CD14-positive monocyte (primary cell): ENCODE measurements around the gene GRPR. TPM values are rescaled to one million over a fixed set of nuclear protein-coding genes. Genes with fewer than 3 reads are reported as not detected.

ENCODE experiments used
- DNase-seq, 3 donors: peaks; one replicate each; pipeline ENCODE4 v3.0.0-alpha.2; 2011 to 2022
- H2AFZ ChIP-seq: 2 replicates; pipeline ENCODE4 v1.6.0; 2012; ENCODE audit warnings: mild to moderate bottlenecking, low read depth, low read length, inconsistent platforms; ENCODE audit not compliant: insufficient read depth, poor library complexity, severe bottlenecking
- H3K27ac ChIP-seq, 2 donors: 1 replicate in 1 of 2; 2 replicates in 1 of 2; pipeline ENCODE4 v1.5.1; 2012 to 2013; ENCODE audit warnings: low read length in 2 of 2, control low read depth in 1 of 2, inconsistent platforms in 1 of 2, low read depth in 1 of 2, mild to moderate bottlenecking in 1 of 2
- H3K27me3 ChIP-seq, 2 donors: one replicate each; pipeline versions ENCODE4 v1.6.0 to v1.6.1; 2011 to 2013; ENCODE audit warnings: low read length in 2 of 2; ENCODE audit not compliant: control insufficient read depth in 2 of 2, insufficient read depth in 2 of 2
- H3K36me3 ChIP-seq, 2 donors: replicated peaks in 1 of 2; 1 replicate in 1 of 2; 2 replicates in 1 of 2; pipeline versions ENCODE4 v1.5.1 to v1.6.1; 2012 to 2013; ENCODE audit warnings: low read length in 2 of 2, control low read depth in 1 of 2, inconsistent platforms in 1 of 2, mild to moderate bottlenecking in 1 of 2; ENCODE audit not compliant: insufficient read depth in 2 of 2, control insufficient read depth in 1 of 2
- H3K4me1 ChIP-seq, 2 donors: 1 replicate in 1 of 2; 2 replicates in 1 of 2; pipeline versions ENCODE4 v1.5.1 to v1.6.1; 2012 to 2013; ENCODE audit warnings: low read length in 2 of 2, control low read depth in 1 of 2, inconsistent platforms in 1 of 2, mild to moderate bottlenecking in 1 of 2, moderate library complexity in 1 of 2; ENCODE audit not compliant: insufficient read depth in 2 of 2, control insufficient read depth in 1 of 2
- H3K4me2 ChIP-seq: replicated peaks from 2 replicates; pipeline ENCODE3; 2012; ENCODE audit warnings: low read length, moderate library complexity, mild to moderate bottlenecking; ENCODE audit not compliant: poor library complexity, severe bottlenecking; ENCODE audit errors: extremely low read depth
- H3K4me3 ChIP-seq, 3 experiments: fragments of 200-600 bp in 1 of 3; sonication (generic) in 1 of 3; replicated peaks in 1 of 3; 1 replicate in 2 of 3; 2 replicates in 1 of 3; pipeline ENCODE4 v1.5.1; 2011 to 2013; ENCODE audit warnings: low read length in 3 of 3, mild to moderate bottlenecking in 3 of 3, control low read depth in 2 of 3, low read depth in 2 of 3, inconsistent platforms in 1 of 3, moderate library complexity in 1 of 3
- H3K79me2 ChIP-seq: 2 replicates; pipeline ENCODE4 v1.6.0; 2012; ENCODE audit warnings: mild to moderate bottlenecking, control low read depth, inconsistent platforms, low read length, moderate library complexity; ENCODE audit not compliant: insufficient read depth
- H3K9ac ChIP-seq: 2 replicates; pipeline ENCODE4 v1.6.0; 2017; ENCODE audit warnings: low read length, mild to moderate bottlenecking; ENCODE audit not compliant: insufficient read depth, poor library complexity, severe bottlenecking
- H3K9me3 ChIP-seq, 2 donors: replicated peaks in 1 of 2; 1 replicate in 1 of 2; 2 replicates in 1 of 2; pipeline versions ENCODE4 v1.5.1 to v1.6.1; 2012 to 2013; ENCODE audit warnings: low read length in 2 of 2, control low read depth in 1 of 2; ENCODE audit not compliant: control insufficient read depth in 1 of 2, insufficient read depth in 1 of 2
- H4K20me1 ChIP-seq: 2 replicates; pipeline ENCODE4 v1.6.0; 2012; ENCODE audit warnings: mild to moderate bottlenecking, low read length, control low read depth, moderate library complexity; ENCODE audit not compliant: insufficient read depth
- H3K27ac Mint-ChIP-seq, 7 donors: one replicate each; pipeline ENCODE4 v1.8.0; 2020; ENCODE audit warnings: mild to moderate bottlenecking in 7 of 7, mixed read lengths in 7 of 7, moderate library complexity in 6 of 7, inconsistent platforms in 2 of 7
- H3K27me3 Mint-ChIP-seq, 3 donors: one replicate each; pipeline ENCODE4 v1.8.0; 2021 to 2022; ENCODE audit warnings: low read depth in 3 of 3, mild to moderate bottlenecking in 3 of 3, mixed read lengths in 3 of 3, moderate library complexity in 3 of 3, inconsistent platforms in 1 of 3
- H3K36me3 Mint-ChIP-seq, 2 donors: one replicate each; pipeline ENCODE4 v1.8.0; 2020; ENCODE audit warnings: mixed read lengths in 2 of 2, inconsistent platforms in 1 of 2, mild to moderate bottlenecking in 1 of 2
- H3K4me1 Mint-ChIP-seq: one replicate; pipeline ENCODE4 v1.8.0; 2020; ENCODE audit warnings: mild to moderate bottlenecking, mixed read lengths
- H3K4me3 Mint-ChIP-seq, 2 donors: one replicate each; pipeline ENCODE4 v1.8.0; 2020; ENCODE audit warnings: mild to moderate bottlenecking in 2 of 2, mixed read lengths in 2 of 2, moderate library complexity in 1 of 2
- H3K9me3 Mint-ChIP-seq, 7 donors: one replicate each; pipeline ENCODE4 v1.8.0; 2020 to 2022; ENCODE audit warnings: mixed read lengths in 7 of 7, mild to moderate bottlenecking in 6 of 7, moderate library complexity in 6 of 7, inconsistent platforms in 2 of 7
- CTCF ChIP-seq: fragments of 200-600 bp; IDR thresholded peaks from one replicate; pipeline ENCODE4 v1.8.0; 2022; ENCODE audit warnings: antibody characterized with exemption, mild to moderate bottlenecking
- WGBS: methylation state at CpG from one replicate; pipeline ENCODE4 v1.1.5; 2013; ENCODE audit warnings: missing lambda C conversion rate; ENCODE audit not compliant: insufficient coverage; 5-methylcytosine and 5-hydroxymethylcytosine counted together
- intact Hi-C, 2 donors: fragments of 100-400 bp; cut with micrococcal nuclease; formaldehyde crosslinking; loops; one replicate each; pipeline versions ENCODE4 v1.15.0 to v1.15.1; 2023
- polyA plus RNA-seq, 3 donors: library from polyadenylated mRNA; depleted of rRNA in 1 of 3; unstranded in 2 of 3; stranded (reverse) in 1 of 3; fragments of 300-500 nt in 2 of 3; fragments of >200 nt in 1 of 3; fragmentation: Illumina TruSeq in 2 of 3; gene quantifications; 1 replicate in 2 of 3; 2 replicates in 1 of 3; pipeline ENCODE4 v1.2.3, GENCODE V29; 2012 to 2021

Gene GRPR
- polyA plus RNA-seq, 3 donors: 0.35 to 0.55 (median 0.46) TPM

- no peak within 1 kb of the TSS for H3K4me2 ChIP-seq
- Mint-ChIP-seq H3K9me3 (peaks cover 8 to 36% (median 21%) of the 10 kb centered on the region in 7 donors), H3K4me3 (no peak within 1 kb of the TSS), H3K36me3 (no peaks in the 10 kb centered on the region), H3K4me1 (no peaks in the 10 kb centered on the region), H3K27me3 (peaks cover 0 to 27% (median 10%) of the 10 kb centered on the region in 3 donors), H3K27ac (no peak within 1 kb of the TSS)
- no peak for DNase-seq
- no peak within 1 kb of the TSS for H3K9ac ChIP-seq
- no peaks in the 10 kb centered on the region for H3K4me1 ChIP-seq
- H2AFZ ChIP-seq: no peak within 1 kb of the TSS
- peaks cover 5 to 6% of the 10 kb centered on the region in 2 donors for H3K9me3 ChIP-seq
- H3K4me3 ChIP-seq: no peak within 1 kb of the TSS
- H4K20me1 ChIP-seq: no peaks in the 10 kb centered on the region
- no peaks in the 10 kb centered on the region for H3K27me3 ChIP-seq
- H3K79me2 ChIP-seq: no peaks in the 10 kb centered on the region
- TF ChIP-seq CTCF: no peak
- no peaks in the 10 kb centered on the region for H3K36me3 ChIP-seq
- no peak within 1 kb of the TSS for H3K27ac ChIP-seq
- intact Hi-C loops: no loop called here
- no CpG with 5 or more reads among the region's 5 CpGs for WGBS
These were observed 43.8 kb downstream of the GRPR start, which contains the start of gene MAGEB17 for GRCh38 chrX:16167181-16167580. Gene MAGEB17, plus strand, starts transcription at chrX:16167481. Its CDS starts 2,902 bp downstream, at chrX:16170383.

- Histone ChIP-seq H3K9me3 (peaks cover 3 to 6% of the 10 kb centered on the region in 2 donors), H3K4me3 (no peak overlapping the region), H3K4me2 (no peak overlapping the region), H4K20me1 (no peaks in the 10 kb centered on the region), H2AFZ (no peak overlapping the region), H3K27ac (no peak overlapping the region), H3K36me3 (no peaks in the 10 kb centered on the region), H3K4me1 (no peaks in the 10 kb centered on the region), H3K79me2 (no peaks in the 10 kb centered on the region), H3K27me3 (peaks cover 0 to 17% of the 10 kb centered on the region in 2 donors), H3K9ac (no peak overlapping the region)
- Mint-ChIP-seq H3K27ac (no peak overlapping the region), H3K4me3 (no peak overlapping the region), H3K27me3 (peaks cover 0 to 19% (median 7%) of the 10 kb centered on the region in 3 donors), H3K9me3 (peaks cover 4 to 18% (median 12%) of the 10 kb centered on the region in 7 donors), H3K4me1 (no peaks in the 10 kb centered on the region), H3K36me3 (no peaks in the 10 kb centered on the region)
- 100% methylated on average over 4 of the region's 9 CpGs for WGBS
- no peak for DNase-seq
- intact Hi-C loops: no loop called here
- no peak for TF ChIP-seq CTCF
These were observed 47.7 kb downstream of the GRPR start for GRCh38 chrX:16171039-16171438.
